CD14-positive monocyte (primary cell): ENCODE data around the gene OPN1MW3. TPM values are rescaled to one million over a fixed set of nuclear protein-coding genes. Genes with fewer than 3 reads are reported as not detected.

Experiments used
- DNase-seq, 3 donors: peaks; one replicate each; pipeline ENCODE4 v3.0.0-alpha.2; 2011 to 2022
- H2AFZ ChIP-seq: 2 replicates; pipeline ENCODE4 v1.6.0; 2012; ENCODE audit warnings: mild to moderate bottlenecking, low read depth, low read length, inconsistent platforms; ENCODE audit not compliant: insufficient read depth, poor library complexity, severe bottlenecking
- H3K27ac ChIP-seq, 2 donors: 1 replicate in 1 of 2; 2 replicates in 1 of 2; pipeline ENCODE4 v1.5.1; 2012 to 2013; ENCODE audit warnings: low read length in 2 of 2, control low read depth in 1 of 2, inconsistent platforms in 1 of 2, low read depth in 1 of 2, mild to moderate bottlenecking in 1 of 2
- H3K27me3 ChIP-seq, 2 donors: one replicate each; pipeline versions ENCODE4 v1.6.0 to v1.6.1; 2011 to 2013; ENCODE audit warnings: low read length in 2 of 2; ENCODE audit not compliant: control insufficient read depth in 2 of 2, insufficient read depth in 2 of 2
- H3K36me3 ChIP-seq, 2 donors: replicated peaks in 1 of 2; 1 replicate in 1 of 2; 2 replicates in 1 of 2; pipeline versions ENCODE4 v1.5.1 to v1.6.1; 2012 to 2013; ENCODE audit warnings: low read length in 2 of 2, control low read depth in 1 of 2, inconsistent platforms in 1 of 2, mild to moderate bottlenecking in 1 of 2; ENCODE audit not compliant: insufficient read depth in 2 of 2, control insufficient read depth in 1 of 2
- H3K4me1 ChIP-seq, 2 donors: 1 replicate in 1 of 2; 2 replicates in 1 of 2; pipeline versions ENCODE4 v1.5.1 to v1.6.1; 2012 to 2013; ENCODE audit warnings: low read length in 2 of 2, control low read depth in 1 of 2, inconsistent platforms in 1 of 2, mild to moderate bottlenecking in 1 of 2, moderate library complexity in 1 of 2; ENCODE audit not compliant: insufficient read depth in 2 of 2, control insufficient read depth in 1 of 2
- H3K4me2 ChIP-seq: replicated peaks from 2 replicates; pipeline ENCODE3; 2012; ENCODE audit warnings: low read length, moderate library complexity, mild to moderate bottlenecking; ENCODE audit not compliant: poor library complexity, severe bottlenecking; ENCODE audit errors: extremely low read depth
- H3K4me3 ChIP-seq, 3 experiments: fragments of 200-600 bp in 1 of 3; sonication (generic) in 1 of 3; replicated peaks in 1 of 3; 1 replicate in 2 of 3; 2 replicates in 1 of 3; pipeline ENCODE4 v1.5.1; 2011 to 2013; ENCODE audit warnings: low read length in 3 of 3, mild to moderate bottlenecking in 3 of 3, control low read depth in 2 of 3, low read depth in 2 of 3, inconsistent platforms in 1 of 3, moderate library complexity in 1 of 3
- H3K79me2 ChIP-seq: 2 replicates; pipeline ENCODE4 v1.6.0; 2012; ENCODE audit warnings: mild to moderate bottlenecking, control low read depth, inconsistent platforms, low read length, moderate library complexity; ENCODE audit not compliant: insufficient read depth
- H3K9ac ChIP-seq: 2 replicates; pipeline ENCODE4 v1.6.0; 2017; ENCODE audit warnings: low read length, mild to moderate bottlenecking; ENCODE audit not compliant: insufficient read depth, poor library complexity, severe bottlenecking
- H3K9me3 ChIP-seq, 2 donors: replicated peaks in 1 of 2; 1 replicate in 1 of 2; 2 replicates in 1 of 2; pipeline versions ENCODE4 v1.5.1 to v1.6.1; 2012 to 2013; ENCODE audit warnings: low read length in 2 of 2, control low read depth in 1 of 2; ENCODE audit not compliant: control insufficient read depth in 1 of 2, insufficient read depth in 1 of 2
- H4K20me1 ChIP-seq: 2 replicates; pipeline ENCODE4 v1.6.0; 2012; ENCODE audit warnings: mild to moderate bottlenecking, low read length, control low read depth, moderate library complexity; ENCODE audit not compliant: insufficient read depth
- H3K27ac Mint-ChIP-seq, 7 donors: one replicate each; pipeline ENCODE4 v1.8.0; 2020; ENCODE audit warnings: mild to moderate bottlenecking in 7 of 7, mixed read lengths in 7 of 7, moderate library complexity in 6 of 7, inconsistent platforms in 2 of 7
- H3K27me3 Mint-ChIP-seq, 3 donors: one replicate each; pipeline ENCODE4 v1.8.0; 2021 to 2022; ENCODE audit warnings: low read depth in 3 of 3, mild to moderate bottlenecking in 3 of 3, mixed read lengths in 3 of 3, moderate library complexity in 3 of 3, inconsistent platforms in 1 of 3
- H3K36me3 Mint-ChIP-seq, 2 donors: one replicate each; pipeline ENCODE4 v1.8.0; 2020; ENCODE audit warnings: mixed read lengths in 2 of 2, inconsistent platforms in 1 of 2, mild to moderate bottlenecking in 1 of 2
- H3K4me1 Mint-ChIP-seq: one replicate; pipeline ENCODE4 v1.8.0; 2020; ENCODE audit warnings: mild to moderate bottlenecking, mixed read lengths
- H3K4me3 Mint-ChIP-seq, 2 donors: one replicate each; pipeline ENCODE4 v1.8.0; 2020; ENCODE audit warnings: mild to moderate bottlenecking in 2 of 2, mixed read lengths in 2 of 2, moderate library complexity in 1 of 2
- H3K9me3 Mint-ChIP-seq, 7 donors: one replicate each; pipeline ENCODE4 v1.8.0; 2020 to 2022; ENCODE audit warnings: mixed read lengths in 7 of 7, mild to moderate bottlenecking in 6 of 7, moderate library complexity in 6 of 7, inconsistent platforms in 2 of 7
- WGBS: methylation state at CpG from one replicate; pipeline ENCODE4 v1.1.5; 2013; ENCODE audit warnings: missing lambda C conversion rate; ENCODE audit not compliant: insufficient coverage; 5-methylcytosine and 5-hydroxymethylcytosine counted together
- intact Hi-C, 2 donors: fragments of 100-400 bp; cut with micrococcal nuclease; formaldehyde crosslinking; loops; one replicate each; pipeline versions ENCODE4 v1.15.0 to v1.15.1; 2023
- polyA plus RNA-seq, 3 donors: library from polyadenylated mRNA; depleted of rRNA in 1 of 3; unstranded in 2 of 3; stranded (reverse) in 1 of 3; fragments of 300-500 nt in 2 of 3; fragments of >200 nt in 1 of 3; fragmentation: Illumina TruSeq in 2 of 3; gene quantifications; 1 replicate in 2 of 3; 2 replicates in 1 of 3; pipeline ENCODE4 v1.2.3, GENCODE V29; 2012 to 2021
- TF ChIP-seq, protein P1 (sequence below): fragments of 200-600 bp; IDR thresholded peaks from one replicate; pipeline ENCODE4 v1.8.0; 2022; ENCODE audit warnings: antibody characterized with exemption, mild to moderate bottlenecking

Gene OPN1MW3
- polyA plus RNA-seq, 3 donors, result 0.03 TPM; not detected in 2

DNA sequence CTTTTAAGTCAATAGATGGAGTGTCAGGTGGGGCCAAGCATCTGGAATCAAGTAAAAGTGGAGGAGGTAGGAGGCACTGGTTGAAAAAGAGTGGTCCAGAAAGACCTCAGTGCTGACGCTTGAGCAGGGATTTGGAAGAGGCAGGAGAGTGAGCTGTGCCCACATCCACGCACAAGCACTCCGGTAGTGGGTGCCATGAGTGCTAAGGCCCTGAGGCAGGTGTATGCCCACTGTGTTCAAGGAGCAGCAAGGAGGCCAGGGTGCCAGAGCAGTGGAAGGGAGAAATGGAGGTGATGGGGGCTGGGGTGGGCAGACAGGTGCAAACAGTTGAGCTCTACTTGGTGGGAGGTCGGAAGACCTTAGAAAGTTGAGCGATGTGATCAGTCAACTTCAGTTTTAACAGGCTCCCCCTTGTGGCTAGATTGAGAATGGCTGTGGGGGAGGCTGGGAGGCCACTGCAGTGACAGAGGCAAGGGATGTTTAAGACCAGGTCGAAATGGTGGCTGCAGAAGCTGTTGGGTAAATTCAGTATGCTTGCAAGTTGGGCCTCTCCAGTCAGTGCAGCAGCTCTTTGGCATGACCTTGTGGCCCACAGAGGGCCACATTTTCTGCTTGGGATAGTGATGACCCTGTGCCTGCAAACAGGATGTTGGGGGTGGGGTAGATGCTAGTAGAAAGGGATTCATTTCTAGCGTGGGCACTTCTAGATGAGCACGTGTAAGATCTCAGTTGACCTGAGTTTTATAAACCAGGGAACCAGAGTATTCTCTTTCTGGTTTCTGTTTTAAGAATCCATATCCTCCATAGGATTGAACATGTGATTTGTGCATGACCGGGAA is 50.9 kb downstream of the OPN1MW3 start:
- no peak overlapping the region for H3K4me3 Mint-ChIP-seq
- Histone ChIP-seq H4K20me1 (no peaks in the 10 kb centered on the region), H3K9ac (no peak overlapping the region), H3K36me3 (no peaks in the 10 kb centered on the region), H2AFZ (no peak overlapping the region), H3K4me3 (no peak overlapping the region), H3K4me1 (peaks cover 39 to 43% of the 10 kb centered on the region in 2 donors), H3K4me2 (no peak overlapping the region), H3K27me3 (no peaks in the 10 kb centered on the region), H3K79me2 (no peaks in the 10 kb centered on the region), H3K27ac (no peak overlapping the region), H3K9me3 (no peaks in the 10 kb centered on the region)
- H3K27me3 Mint-ChIP-seq, result peaks cover 0 to 21% (median 0%) of the 10 kb centered on the region in 3 donors
- peaks cover 56% of the 10 kb centered on the region for H3K4me1 Mint-ChIP-seq
- TF ChIP-seq, protein P1, sequence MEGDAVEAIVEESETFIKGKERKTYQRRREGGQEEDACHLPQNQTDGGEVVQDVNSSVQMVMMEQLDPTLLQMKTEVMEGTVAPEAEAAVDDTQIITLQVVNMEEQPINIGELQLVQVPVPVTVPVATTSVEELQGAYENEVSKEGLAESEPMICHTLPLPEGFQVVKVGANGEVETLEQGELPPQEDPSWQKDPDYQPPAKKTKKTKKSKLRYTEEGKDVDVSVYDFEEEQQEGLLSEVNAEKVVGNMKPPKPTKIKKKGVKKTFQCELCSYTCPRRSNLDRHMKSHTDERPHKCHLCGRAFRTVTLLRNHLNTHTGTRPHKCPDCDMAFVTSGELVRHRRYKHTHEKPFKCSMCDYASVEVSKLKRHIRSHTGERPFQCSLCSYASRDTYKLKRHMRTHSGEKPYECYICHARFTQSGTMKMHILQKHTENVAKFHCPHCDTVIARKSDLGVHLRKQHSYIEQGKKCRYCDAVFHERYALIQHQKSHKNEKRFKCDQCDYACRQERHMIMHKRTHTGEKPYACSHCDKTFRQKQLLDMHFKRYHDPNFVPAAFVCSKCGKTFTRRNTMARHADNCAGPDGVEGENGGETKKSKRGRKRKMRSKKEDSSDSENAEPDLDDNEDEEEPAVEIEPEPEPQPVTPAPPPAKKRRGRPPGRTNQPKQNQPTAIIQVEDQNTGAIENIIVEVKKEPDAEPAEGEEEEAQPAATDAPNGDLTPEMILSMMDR, result peak; percentile 74
- intact Hi-C loops, result no loop called here
- H3K36me3 Mint-ChIP-seq, result peaks cover 0 to 5% of the 10 kb centered on the region in 2 donors
- DNase-seq, result peak; percentile 60 to 66 (median 62)
- H3K27ac Mint-ChIP-seq, result peak overlapping the region in 5 of 7 donors; percentile 5 to 81 (median 66)
- H3K9me3 Mint-ChIP-seq, result peaks cover 0 to 2% (median 0%) of the 10 kb centered on the region in 7 donors
- WGBS, result 50% methylated on average over 6 of the region's 9 CpGs

DNA sequence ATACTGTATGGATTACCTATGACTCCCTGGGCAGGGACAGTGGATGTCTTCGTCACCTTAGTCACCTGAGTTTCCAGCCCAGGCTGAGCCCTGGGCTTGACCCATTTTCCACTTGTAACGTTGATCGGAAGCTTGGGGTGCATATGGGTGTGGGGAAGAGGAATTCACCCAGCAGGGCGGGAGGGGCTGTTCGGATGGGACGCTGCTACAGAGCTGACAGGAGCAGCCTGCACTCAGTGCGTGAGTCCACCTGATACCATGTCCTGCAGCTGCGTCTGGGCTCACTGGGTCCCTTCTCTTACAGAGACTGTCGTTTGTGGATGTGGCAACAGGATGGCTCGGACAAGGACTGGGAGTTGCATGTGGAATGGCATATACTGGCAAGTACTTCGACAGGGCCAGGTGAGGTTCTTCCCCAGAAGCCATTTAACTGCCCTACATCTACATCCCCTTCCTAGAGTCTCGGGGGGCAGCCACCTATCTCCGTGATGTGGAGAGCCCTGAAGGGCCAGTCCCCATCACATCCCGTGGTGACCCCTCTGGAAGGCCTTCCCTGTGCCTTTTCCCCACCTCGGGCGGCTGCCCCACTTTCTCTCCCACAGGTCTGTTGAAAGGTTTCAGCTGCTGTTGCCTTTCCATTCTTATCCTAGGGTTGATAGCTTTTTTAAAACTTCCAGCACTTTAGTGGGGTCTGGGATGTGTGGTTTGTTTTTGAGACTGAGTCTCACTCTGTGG is 51.8 kb downstream of the OPN1MW3 start:
- DNase-seq, result no peak
- peaks cover 39 to 43% of the 10 kb centered on the region in 2 donors for H3K4me1 ChIP-seq
- Mint-ChIP-seq H3K27ac (peak overlapping the region in 3 of 7 donors; percentile 10 to 37 (median 20)), H3K27me3 (peaks cover 0 to 21% (median 0%) of the 10 kb centered on the region in 3 donors), H3K4me3 (no peak overlapping the region), H3K36me3 (peaks cover 0 to 7% of the 10 kb centered on the region in 2 donors), H3K9me3 (no peaks in the 10 kb centered on the region), H3K4me1 (peaks cover 53% of the 10 kb centered on the region)
- no peaks in the 10 kb centered on the region for H3K27me3 ChIP-seq
- H3K27ac ChIP-seq, result no peak overlapping the region
- no peaks in the 10 kb centered on the region for H3K79me2 ChIP-seq
- no peak overlapping the region for H3K4me2 ChIP-seq
- intact Hi-C loops, result no loop called here
- TF ChIP-seq, protein P1, result no peak
- H4K20me1 ChIP-seq, result no peaks in the 10 kb centered on the region
- no peaks in the 10 kb centered on the region for H3K9me3 ChIP-seq
- WGBS, result 95% methylated on average over 4 of the region's 16 CpGs
- no peaks in the 10 kb centered on the region for H3K36me3 ChIP-seq
- no peak overlapping the region for H2AFZ ChIP-seq
- H3K4me3 ChIP-seq, result no peak overlapping the region
- H3K9ac ChIP-seq, result no peak overlapping the region
